Measurements from ENCODE around the gene COPG2.

- TF ChIP-seq EP300 (IDR thresholded peaks at IDR 0.05; ENCODE audit: borderline replicate concordance in 1 of 2, low read depth in 2 of 2, low read length in 2 of 2) (no peak), CTCF (IDR thresholded peaks at IDR 0.05; ENCODE audit: control extremely low read depth in 1 of 3, insufficient read depth in 1 of 3, low read depth in 1 of 3, low read length in 3 of 3) (no peak), POLR2A (IDR thresholded peaks at IDR 0.05; ENCODE audit: control extremely low read depth in 1 of 2, low read depth in 2 of 2, low read length in 2 of 2) (no peak), RNF2 (IDR thresholded peaks at IDR 0.05; ENCODE audit: borderline replicate concordance, low read depth, low read length, missing control alignments, poor library complexity, severe bottlenecking) (no peak), MAX (IDR thresholded peaks at IDR 0.05) (no peak), RBBP5 (IDR thresholded peaks at IDR 0.05; ENCODE audit: borderline replicate concordance, low read depth, low read length) (no peak), EGR1 (IDR thresholded peaks at IDR 0.05; ENCODE audit: borderline replicate concordance, low read depth, low read length) (no peak), CEBPB (IDR thresholded peaks at IDR 0.05; ENCODE audit: low read depth, low read length) (no peak), RAD21 (IDR thresholded peaks at IDR 0.05 in 1 of 2, conservative IDR thresholded peaks at IDR 0.05 in 1 of 2; ENCODE audit: low read depth in 2 of 2, low read length in 2 of 2) (no peak)
Measured at GRCh38 chr7:130672146-130672545, 3.6 kb upstream of the COPG2 start.

All from H1 (cell line).